SU-DHL-6 (cell line): Measurements from ENCODE around the gene OR2T1.

Experiments used
- H2AFZ ChIP-seq: fragments of 200-600 bp; sonication (generic); 2 replicates; pipeline ENCODE4 v1.6.1; 2014; ENCODE audit warnings: low read depth, mild to moderate bottlenecking, moderate library complexity, mixed read lengths, antibody characterized with exemption, low read length; ENCODE audit not compliant: severe bottlenecking
- H3F3A ChIP-seq: fragments of 200-600 bp; shearing (Covaris generic); 2 replicates; pipeline ENCODE4 v1.6.0; 2016; ENCODE audit warnings: antibody characterized with exemption, mild to moderate bottlenecking; ENCODE audit not compliant: insufficient read depth
- H3K27ac ChIP-seq: fragments of 200-600 bp; sonication (generic); 2 replicates; pipeline ENCODE4 v1.5.1; 2016; ENCODE audit warnings: low read depth, mild to moderate bottlenecking, low read length, moderate library complexity, mixed read lengths
- H3K27me3 ChIP-seq: fragments of 200-600 bp; sonication (generic), shearing (Covaris generic); 2 replicates; pipeline ENCODE4 v1.6.0; 2014; ENCODE audit warnings: mild to moderate bottlenecking, low read length
- H3K36me3 ChIP-seq: fragments of 200-600 bp; sonication (generic); 2 replicates; pipeline ENCODE4 v1.6.1; 2014; ENCODE audit warnings: mild to moderate bottlenecking, low read length, mixed read lengths
- H3K4me2 ChIP-seq: fragments of 300-600, 200-600 bp; shearing (Covaris generic), sonication (generic); 2 replicates; pipeline ENCODE4 v1.6.0; 2014; ENCODE audit warnings: low read length, low read depth, mild to moderate bottlenecking; ENCODE audit not compliant: poor library complexity, severe bottlenecking
- H3K4me3 ChIP-seq: fragments of 200-600 bp; sonication (generic); 2 replicates; pipeline ENCODE4 v1.5.1; 2014; ENCODE audit warnings: antibody characterized with exemption, low read length, mild to moderate bottlenecking, mixed read lengths; ENCODE audit not compliant: insufficient read depth, poor library complexity, severe bottlenecking
- H3K79me2 ChIP-seq: fragments of 200-600 bp; sonication (generic); 2 replicates; pipeline ENCODE4 v1.6.1; 2014; ENCODE audit warnings: mild to moderate bottlenecking, low read length, moderate library complexity; ENCODE audit not compliant: insufficient read depth
- H3K9ac ChIP-seq: fragments of 200-600 bp; sonication (generic); 2 replicates; pipeline ENCODE4 v1.7.0; 2014; ENCODE audit warnings: mild to moderate bottlenecking, low read length
- H3K9me2 ChIP-seq: fragments of 200-600 bp; sonication (generic); replicated peaks from 2 replicates; pipeline ENCODE4 v1.6.1; 2014; ENCODE audit warnings: low read length; ENCODE audit not compliant: insufficient read depth
- H3K9me3 ChIP-seq: fragments of 200-600 bp; sonication (generic); 2 replicates; pipeline ENCODE4 v1.6.1; 2014; ENCODE audit warnings: low read length, mixed read lengths; ENCODE audit not compliant: insufficient read depth
- H4K20me1 ChIP-seq: fragments of 200-600 bp; sonication (generic); 2 replicates; pipeline ENCODE4 v1.6.1; 2014; ENCODE audit warnings: low read depth, mild to moderate bottlenecking, antibody characterized with exemption, low read length, moderate library complexity, mixed read lengths
- EZH2phosphoT487 ChIP-seq: fragments of 200-600 bp; sonication (generic), shearing (Covaris generic); conservative IDR thresholded peaks from 2 replicates; pipeline ENCODE4 v1.6.1; 2018; ENCODE audit warnings: mild to moderate bottlenecking, antibody characterized with exemption, low read length, moderate library complexity, mixed read lengths
- TF ChIP-seq, protein P1 (sequence below): fragments of 200-600 bp; sonication (generic); IDR thresholded peaks from one replicate; pipeline ENCODE4 v1.5.1; 2017; ENCODE audit warnings: antibody characterized with exemption, mild to moderate bottlenecking, low read length, moderate library complexity; ENCODE audit not compliant: insufficient read depth, poor library complexity, severe bottlenecking

Gene OR2T1

DNA sequence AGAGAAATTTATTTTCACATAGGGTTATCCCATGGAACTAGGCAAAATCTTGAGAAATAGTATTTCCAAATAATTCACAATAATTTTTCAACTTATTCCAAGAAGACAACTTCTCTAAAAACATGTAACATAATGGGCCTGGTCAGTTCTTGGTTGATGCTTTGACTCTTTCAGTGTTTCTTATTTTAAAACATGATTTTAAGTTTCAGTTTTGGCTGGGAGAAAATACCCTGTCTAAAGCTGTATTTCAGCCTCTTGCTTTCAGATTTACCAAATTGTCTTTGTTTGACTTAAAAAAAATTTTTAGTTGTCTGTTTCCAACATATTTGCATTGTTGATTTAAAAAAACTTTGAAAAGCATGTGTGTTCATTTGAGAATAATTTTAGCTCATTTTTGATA is 36.2 kb upstream of the OR2T1 start:
- H3F3A ChIP-seq, result no peaks in the 10 kb centered on the region
- no peak overlapping the region for H3K4me2 ChIP-seq

DNA sequence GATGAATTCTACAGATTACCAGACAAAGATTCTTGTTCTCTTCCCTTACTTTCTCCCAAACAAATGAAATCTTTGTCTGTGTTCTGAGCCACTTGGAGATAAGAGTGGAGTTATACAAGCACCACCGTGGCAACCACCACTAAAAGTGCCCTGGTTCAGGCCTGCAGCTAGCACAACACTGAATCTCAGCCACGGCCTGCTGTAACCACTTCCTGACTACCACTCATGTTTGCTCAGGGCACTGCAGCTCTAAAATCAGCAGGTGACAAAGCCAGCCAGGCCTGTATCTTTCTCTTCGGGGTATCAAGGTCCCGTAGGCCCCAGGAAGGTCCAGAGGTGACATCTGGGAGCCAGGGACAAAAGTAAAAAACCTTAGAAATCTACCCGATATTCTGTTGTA is 30.5 kb upstream of the OR2T1 start:
- H3F3A ChIP-seq, result no peaks in the 10 kb centered on the region
- no peak overlapping the region for H2AFZ ChIP-seq
- 0 out of 2 replicates have a peak, but pooled peaks cover 3% of the 10 kb centered on the region for H3K27me3 ChIP-seq
- H3K4me3 ChIP-seq, result no peak overlapping the region
- no peak overlapping the region for H3K4me2 ChIP-seq
- no peaks in the 10 kb centered on the region for H3K9me3 ChIP-seq
- H3K9me2 ChIP-seq, result no peaks in the 10 kb centered on the region
- no peak overlapping the region for H3K9ac ChIP-seq
- no peak for TF ChIP-seq EZH2phosphoT487
- TF ChIP-seq, protein P1, sequence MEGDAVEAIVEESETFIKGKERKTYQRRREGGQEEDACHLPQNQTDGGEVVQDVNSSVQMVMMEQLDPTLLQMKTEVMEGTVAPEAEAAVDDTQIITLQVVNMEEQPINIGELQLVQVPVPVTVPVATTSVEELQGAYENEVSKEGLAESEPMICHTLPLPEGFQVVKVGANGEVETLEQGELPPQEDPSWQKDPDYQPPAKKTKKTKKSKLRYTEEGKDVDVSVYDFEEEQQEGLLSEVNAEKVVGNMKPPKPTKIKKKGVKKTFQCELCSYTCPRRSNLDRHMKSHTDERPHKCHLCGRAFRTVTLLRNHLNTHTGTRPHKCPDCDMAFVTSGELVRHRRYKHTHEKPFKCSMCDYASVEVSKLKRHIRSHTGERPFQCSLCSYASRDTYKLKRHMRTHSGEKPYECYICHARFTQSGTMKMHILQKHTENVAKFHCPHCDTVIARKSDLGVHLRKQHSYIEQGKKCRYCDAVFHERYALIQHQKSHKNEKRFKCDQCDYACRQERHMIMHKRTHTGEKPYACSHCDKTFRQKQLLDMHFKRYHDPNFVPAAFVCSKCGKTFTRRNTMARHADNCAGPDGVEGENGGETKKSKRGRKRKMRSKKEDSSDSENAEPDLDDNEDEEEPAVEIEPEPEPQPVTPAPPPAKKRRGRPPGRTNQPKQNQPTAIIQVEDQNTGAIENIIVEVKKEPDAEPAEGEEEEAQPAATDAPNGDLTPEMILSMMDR, result no peak
- no peaks in the 10 kb centered on the region for H3K36me3 ChIP-seq
- no peak overlapping the region for H3K27ac ChIP-seq
- H3K79me2 ChIP-seq, result no peaks in the 10 kb centered on the region
- no peaks in the 10 kb centered on the region for H4K20me1 ChIP-seq

More for the DNA sequence above, 36.2 kb upstream of the OR2T1 start:
- H2AFZ ChIP-seq, result no peak overlapping the region
- H3K9me3 ChIP-seq, result no peaks in the 10 kb centered on the region
- H4K20me1 ChIP-seq, result no peaks in the 10 kb centered on the region
- TF ChIP-seq, protein P1, result no peak
- no peak for TF ChIP-seq EZH2phosphoT487
- H3K9me2 ChIP-seq, result no peaks in the 10 kb centered on the region
- no peak overlapping the region for H3K9ac ChIP-seq
- no peaks in the 10 kb centered on the region for H3K27me3 ChIP-seq
- H3K36me3 ChIP-seq, result no peaks in the 10 kb centered on the region
- H3K27ac ChIP-seq, result no peak overlapping the region
- H3K4me3 ChIP-seq, result no peak overlapping the region
- H3K79me2 ChIP-seq, result no peaks in the 10 kb centered on the region

DNA sequence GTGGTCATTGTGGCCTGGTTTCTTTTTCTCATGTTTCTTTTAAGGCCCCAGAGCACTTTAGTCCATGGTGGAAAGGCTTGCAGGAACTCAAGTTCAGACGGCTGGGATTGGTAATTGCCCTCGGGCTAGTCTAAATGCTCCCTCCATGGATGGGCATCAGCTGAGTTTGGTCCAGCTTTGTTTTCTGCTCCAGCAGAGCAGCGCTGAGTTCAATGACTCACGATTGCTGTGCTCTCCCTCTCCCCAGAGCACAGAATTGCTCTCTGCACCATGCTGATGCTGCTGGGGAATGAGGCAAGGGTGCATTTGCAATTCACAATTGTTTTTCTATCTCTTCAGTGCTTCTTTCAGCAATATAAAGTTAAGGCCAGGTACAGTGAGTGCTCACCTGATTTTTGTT is 29.1 kb upstream of the OR2T1 start:
- Histone ChIP-seq H3K9me2 (no peaks in the 10 kb centered on the region), H3K4me2 (no peak overlapping the region), H3K27me3 (0 out of 2 replicates have a peak, but pooled peaks cover 3% of the 10 kb centered on the region), H3K9ac (no peak overlapping the region), H4K20me1 (no peaks in the 10 kb centered on the region), H3K27ac (no peak overlapping the region), H3K79me2 (no peaks in the 10 kb centered on the region), H2AFZ (no peak overlapping the region), H3F3A (no peaks in the 10 kb centered on the region), H3K4me3 (no peak overlapping the region), H3K36me3 (no peaks in the 10 kb centered on the region), H3K9me3 (no peaks in the 10 kb centered on the region)
- no peak for TF ChIP-seq EZH2phosphoT487
- TF ChIP-seq, protein P1, result no peak
